ENCODE results near the gene PWP2.
"Not testable (repeated sequence)": the region's sequence is repeated elsewhere in the genome, so short reads cannot be mapped to it uniquely, and the experiment has no call there.

Gene PWP2

DNA sequence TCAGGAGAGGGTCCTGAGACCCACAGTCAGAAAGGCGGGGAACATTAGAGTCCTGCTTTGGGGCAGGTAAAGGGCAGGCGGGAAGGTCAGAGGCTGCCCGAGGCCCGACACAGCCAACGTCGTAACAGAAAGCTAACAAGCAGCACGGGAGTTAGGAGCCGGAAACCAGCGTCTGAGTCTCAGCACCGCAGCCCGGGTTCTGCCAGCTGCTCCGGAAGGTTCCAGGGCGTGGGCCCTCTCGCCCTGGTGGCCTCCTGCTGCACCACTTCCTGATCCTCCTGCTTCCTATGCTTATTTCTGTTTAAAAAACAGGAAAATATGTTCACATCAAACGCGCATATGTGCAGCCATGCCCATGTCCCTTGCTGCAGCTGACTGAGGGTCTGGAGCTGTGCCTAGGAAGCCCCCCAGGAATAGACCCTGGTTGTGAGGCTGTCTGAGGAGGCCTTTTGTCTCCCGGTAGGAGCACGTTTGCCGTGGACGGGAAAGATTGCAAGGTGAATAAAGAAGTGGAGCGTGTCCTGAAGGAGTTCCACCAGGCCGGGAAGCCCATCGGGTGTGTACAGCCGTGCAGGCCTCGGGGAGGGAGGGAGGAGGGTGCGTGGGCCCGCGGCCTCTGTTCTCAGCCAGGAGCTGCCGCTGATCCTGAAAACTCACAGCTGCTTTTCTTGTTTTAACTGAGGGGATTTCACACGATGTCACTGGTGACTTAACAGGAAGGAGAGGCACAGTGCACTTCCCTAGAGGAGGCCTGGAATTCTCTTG, 32.8 kb downstream of the PWP2 start:
- DNase-seq = peak in 2 of 4 experiments; percentile 3

DNA sequence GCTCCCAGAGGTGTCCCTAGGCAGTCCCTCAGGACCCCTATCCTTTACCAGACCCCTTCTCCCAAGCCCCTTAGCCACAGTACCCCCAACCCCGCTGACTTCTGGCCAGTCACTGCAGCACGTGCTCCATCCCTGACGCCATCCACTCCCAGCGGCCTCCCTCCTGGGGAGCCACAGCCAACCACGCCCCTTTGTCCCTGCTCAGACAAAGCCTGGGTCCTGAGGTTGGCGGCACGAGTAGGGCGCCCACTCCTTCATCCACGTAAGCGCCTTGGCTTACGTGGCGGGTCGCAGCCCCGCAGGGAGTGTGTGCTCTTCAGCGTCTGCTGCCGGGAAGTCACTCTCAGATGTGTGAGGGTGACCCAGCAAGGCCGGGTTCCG, 33.3 kb downstream of the PWP2 start:
- not testable (repeated sequence) for DNase-seq

DNA sequence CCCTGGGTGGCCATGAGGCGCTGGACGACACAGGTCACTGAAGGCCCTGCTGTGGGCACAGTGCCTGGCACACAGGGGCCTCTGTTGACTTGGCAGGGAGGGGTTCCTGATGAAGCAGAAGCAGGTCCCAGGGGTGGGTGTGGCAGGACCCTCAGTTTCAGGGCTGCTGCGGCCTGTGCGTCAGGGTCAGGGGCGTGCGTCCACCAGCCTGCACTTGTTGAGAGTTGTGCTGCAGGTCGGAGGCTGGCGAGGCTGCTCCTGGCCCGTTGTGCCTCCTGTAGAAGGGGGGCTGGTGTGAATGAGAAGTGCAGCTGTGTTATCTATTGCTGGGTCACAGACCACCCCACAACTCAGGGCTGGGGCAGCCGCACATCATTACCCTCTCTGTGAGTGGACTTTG, 35.3 kb downstream of the PWP2 start:
- not testable (repeated sequence) for DNase-seq

DNA sequence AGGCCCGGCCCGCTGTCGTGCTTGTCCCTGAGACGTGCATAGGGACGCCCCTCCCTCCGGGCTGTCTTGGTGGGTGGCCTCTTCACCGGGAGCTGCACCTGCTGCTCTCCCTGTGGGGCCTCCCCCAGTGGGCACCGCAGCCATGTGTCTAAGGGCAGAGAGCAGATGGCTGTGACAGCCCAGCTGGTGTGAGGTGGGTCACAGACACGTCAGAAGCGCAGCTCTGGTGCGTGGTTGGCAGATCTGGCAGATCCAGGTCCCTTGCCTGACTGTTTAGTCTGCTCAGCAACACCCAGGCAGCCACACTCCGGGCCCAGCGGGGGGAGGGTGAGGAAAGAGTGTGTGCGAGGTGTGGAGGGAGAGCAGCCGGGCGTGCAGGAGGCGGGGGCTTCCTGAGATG, 36.2 kb downstream of the PWP2 start:
- not testable (repeated sequence) for DNase-seq

DNA sequence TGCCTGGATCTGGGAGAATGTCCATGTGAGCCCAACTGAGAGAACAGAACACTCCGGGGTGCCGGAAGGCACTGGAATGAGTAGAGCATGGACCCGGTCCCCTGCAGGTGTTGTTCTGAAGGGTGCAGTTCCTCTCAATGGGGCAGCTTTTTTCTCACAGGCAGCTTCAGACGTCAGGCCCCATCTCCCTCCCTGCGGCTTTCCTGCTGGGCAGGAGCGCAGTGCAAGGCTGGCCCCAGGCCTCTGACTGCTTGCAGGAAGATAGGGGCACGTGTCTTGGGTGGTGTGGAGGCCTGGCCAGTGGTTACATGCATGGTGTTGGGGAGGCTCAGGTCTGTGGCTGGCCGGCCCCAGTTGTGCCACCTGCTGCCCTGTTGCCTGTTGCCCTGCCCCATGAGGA, 36.8 kb downstream of the PWP2 start:
- DNase-seq = peak in 1 of 4 experiments; percentile 2

DNA sequence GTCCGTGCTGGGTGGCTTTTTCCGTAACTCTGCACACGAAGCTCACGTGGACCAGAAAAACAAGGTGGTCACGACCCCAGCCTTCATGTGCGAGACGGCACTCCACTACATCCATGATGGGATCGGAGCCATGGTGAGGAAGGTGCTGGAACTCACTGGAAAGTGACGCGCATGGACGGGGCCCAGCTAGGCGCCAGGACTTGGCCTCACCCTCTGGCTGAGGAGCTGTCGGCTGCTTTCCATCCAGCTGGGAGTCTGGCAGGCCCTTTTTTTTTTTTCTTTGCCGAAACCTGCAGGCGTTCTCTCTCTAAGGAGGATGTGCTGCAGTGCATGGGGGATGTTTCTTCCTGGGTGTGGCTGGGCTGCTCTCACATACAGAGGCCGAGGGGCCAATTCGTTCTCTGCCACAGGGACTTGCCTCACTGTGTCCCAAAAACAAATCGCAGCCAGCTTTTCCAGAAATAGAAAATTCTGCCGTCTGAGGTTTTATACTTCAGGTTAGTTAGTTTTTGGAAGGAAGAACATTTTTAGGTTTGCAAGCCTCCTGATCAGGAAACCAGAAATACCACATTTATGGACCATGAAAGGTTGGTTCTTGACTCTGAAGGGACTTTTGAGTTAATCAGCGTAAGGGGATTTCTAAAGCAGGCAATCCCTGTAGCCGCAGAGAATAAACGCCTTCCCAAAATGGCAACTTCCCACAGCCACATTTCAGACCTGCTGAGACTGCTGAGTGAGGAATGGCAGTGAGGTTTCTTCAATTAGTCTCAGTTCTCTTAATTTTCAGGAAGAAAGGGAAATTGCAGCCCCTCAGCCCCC, 37.8 kb downstream of the PWP2 start:
- DNase-seq = not testable (repeated sequence)

DNA sequence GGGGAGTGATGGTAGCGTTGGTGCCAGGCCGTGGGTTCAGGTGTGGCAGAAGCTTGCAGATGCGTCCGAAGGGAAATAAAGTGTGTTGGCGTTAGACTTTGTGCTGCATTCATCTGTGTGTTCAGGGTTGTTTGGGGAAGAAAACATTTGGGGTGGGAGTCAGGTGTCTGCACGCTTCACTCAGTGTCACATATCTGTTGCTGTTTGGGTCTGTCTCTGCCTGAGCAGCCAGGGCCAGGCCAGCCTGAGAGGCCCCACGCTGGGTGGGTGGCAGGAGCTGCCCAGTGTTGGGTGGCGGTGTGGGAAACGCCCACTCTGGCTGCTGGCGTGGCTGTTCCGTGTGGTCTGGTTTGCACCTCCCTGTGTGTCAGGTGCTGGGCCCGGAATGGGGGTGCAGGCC, 38.4 kb downstream of the PWP2 start:
- DNase-seq = not testable (repeated sequence)

DNA sequence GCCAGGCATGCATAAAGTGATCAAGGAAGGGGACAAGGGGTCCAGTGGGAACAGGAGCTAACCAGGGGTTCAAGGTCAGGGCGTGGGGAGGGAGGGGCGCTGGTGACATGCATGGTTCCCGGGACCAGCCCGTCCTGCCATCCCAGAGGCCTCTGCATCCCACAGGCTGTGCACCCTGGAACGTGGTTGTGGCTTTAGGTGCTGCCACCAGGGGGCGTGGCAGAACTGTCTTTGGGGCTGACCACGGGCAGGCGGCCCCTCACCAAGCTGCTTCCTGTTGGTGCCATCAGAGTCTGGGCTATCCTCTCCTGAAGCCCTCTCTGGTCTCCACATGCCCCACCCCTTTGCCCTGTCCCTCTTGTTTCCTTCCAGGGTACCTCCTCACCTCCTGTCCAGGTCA, 39.9 kb downstream of the PWP2 start:
- DNase-seq = not testable (repeated sequence)

DNA sequence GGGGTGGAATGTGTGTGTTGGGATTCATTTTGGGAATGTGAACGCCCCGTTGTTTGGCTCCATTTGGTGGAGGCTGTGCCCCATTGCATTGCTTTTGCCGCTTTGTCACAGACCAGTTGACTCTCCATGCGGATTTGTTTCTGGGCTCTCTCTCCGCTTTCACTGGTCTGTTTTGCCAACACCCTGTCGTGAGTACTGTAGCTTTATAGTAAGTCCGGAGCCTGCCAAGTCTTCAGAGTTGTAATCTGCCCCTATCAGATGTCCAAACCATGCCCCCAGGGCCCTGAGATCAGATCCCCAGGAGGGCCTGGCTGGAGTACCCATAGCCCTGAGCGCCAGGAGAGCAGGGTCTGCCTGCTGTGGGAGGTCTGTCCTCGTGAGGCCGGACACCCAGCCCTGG, 43.1 kb downstream of the PWP2 start:
- DNase-seq = not testable (repeated sequence)

DNA sequence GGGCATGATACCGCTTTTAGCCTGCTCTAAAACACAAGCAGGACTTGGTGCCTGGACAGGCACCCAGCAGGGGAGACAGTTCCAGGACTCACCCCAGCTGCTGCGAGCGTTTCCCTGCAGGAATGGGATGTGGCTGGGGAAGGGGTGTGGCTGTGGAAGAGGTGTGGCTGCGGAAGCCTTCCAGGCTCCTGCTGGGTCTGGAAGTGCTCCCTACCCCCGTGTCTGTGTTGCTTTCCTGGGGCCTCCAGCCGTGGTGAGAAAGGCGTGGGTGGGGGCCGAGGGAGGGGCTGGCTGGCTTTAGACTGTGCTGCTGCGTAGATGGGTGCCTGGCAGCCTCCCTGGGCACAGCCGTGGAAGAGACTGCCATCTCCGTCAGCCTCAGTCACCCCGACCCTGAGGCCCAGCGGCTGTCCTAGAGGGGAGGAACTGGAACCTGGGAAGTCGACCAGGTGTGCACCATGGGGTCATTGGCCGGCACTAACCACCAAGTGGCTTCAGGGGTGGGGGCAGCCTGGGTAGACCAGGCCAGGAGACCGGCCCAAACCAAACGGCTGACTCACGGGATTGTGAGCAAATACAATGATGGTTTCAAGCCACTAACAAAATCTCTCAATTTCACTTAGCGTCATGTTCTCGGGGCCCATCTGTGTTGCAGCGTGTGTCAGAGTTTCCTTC, 46.2 kb downstream of the PWP2 start:
- peak in 2 of 4 experiments; percentile 2 to 24 for DNase-seq

DNA sequence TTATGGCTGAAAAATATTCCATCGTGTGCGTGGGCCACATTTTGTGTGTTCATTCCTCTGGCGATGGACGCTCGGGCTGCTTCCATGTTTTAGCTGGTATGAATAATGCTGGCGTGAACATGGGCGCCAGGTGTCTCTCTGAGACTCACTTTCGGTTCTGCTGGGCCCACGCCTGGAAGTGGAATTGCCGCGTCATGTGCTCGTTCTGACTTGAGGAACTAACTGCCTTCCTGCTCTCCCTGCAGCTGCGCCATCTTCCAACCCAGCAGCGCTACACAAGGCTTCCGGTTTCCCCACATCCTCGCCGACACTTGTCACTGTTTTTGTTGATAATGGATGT, 46.7 kb downstream of the PWP2 start:
- DNase-seq = not testable (repeated sequence)

DNA sequence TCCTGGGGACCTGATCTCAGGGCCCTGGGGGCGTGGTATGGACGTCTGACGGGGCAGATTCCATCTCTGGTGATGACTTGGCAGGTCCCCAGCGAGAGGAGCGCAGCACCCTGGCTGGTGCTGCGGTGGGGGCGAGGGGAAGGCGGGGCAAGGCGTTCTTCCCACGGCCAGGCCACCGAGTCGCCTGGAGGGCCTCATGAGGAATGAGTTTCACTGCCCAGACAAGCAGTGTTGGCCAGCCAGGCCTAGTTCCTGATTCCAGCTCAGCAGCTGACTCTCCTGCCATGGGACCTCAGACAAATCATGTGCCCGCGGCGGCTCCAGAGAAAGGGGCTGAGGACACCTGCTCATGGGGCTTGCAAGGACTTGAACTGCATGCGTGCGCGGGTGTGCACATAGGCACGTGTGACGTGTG, 47.6 kb downstream of the PWP2 start:
- not testable (repeated sequence) for DNase-seq

DNA sequence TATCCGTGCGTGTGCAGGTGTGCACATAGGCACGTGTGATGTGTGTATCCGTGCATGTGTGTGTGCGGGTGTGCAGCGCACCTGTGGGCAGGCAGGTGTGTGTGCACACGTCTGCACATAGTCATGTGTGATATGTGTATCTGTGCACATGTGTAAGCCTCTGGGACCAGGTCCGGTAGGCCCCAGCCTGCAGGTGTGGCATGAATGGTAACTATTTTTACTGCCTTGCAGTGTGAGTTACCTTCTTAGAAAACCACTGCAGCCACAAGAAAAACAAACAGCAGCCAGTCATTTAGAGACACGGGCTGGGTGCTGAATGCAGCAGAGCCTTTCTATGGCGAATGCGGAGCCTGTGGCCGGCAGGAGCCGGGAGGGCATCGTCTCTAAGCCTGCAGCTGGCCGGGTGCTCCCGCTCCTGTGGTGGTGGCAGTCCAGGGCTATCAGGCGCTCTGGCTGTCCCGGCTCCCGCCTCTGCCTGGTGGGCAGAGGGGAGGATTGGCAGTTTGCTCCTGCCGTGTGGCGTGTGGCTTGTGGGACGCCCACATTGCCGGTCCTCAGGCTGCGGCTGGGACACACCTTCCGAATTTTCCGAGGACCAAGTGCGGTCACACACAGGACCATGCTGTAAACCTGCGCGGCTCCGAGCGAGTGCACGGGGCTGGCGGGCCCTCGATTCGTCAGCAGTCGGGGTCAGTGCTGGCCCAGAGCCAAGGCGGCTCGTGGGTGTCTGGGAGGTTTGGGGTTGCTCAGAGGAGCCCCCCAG, 48.2 kb downstream of the PWP2 start:
- not testable (repeated sequence) for DNase-seq

DNA sequence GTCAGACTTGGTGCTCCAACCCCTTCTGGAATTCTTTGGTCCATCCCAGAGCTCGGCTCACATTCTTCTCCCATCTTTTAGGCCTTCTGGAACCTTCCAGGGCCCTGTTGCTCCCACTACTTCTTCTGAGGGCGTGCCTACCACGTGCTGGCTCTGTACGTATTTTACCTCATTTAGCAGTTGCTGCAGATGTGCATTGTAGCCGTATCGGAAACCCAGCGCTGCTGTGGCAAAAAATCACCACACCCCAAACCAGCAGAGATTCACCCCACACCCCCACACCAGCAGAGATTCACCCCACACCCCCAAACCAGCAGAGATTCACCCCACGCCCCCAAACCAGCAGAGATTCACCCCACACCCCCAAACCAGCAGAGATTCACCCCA, 48.8 kb downstream of the PWP2 start:
- DNase-seq = not testable (repeated sequence)

DNA sequence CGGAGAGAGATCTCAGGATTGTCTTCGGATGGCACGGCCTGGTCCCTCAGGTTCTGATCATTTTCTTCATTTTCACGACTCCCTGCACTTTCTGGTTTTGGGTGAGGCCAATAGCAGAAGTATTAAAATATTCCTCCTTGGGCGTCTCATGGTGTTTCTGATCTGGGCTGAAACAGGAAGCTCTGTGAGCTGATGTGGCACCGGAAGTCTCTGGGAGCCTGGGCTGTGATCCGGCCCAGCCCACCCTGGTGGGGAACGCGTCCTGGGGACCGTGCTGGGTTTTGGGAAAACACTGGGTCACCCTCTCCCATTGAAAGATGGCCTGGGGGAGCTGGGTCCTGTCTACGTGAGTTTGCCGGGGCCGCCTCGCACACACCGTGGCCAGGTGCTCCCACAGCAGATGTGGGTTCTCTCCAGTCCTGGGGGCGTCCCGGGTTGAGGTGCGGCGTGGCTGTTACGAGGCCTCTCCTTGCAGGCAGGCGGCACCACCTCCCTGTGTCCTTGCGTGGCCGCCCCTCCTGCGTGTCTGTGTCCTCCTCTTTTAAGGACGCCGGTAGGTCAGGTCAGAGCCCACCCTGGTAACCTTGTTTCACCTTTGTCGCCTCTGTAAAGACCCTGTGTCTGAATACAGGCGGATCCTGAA, 50.4 kb downstream of the PWP2 start:
- DNase-seq = not testable (repeated sequence)

DNA sequence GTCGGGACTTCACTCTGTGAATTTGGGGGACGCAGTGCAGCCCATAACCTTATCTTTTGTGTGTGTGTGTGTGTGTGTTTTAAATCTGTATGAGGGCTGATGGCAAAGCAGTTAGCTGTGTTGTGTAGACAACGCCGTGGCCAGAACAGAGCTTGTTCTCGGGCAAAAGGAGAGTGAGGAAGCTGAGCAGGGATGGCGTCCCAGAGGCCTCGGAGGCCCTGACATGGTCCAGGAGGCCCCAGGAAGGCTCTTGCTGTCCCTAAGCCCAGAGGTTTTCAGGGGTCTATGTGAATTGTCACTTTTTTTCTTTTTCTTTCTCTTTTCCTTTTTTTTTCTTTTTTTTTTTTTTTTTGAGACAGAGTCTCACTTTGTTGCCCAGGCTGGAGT, 50.9 kb downstream of the PWP2 start:
- DNase-seq = peak in 1 of 4 experiments; percentile 6

DNA sequence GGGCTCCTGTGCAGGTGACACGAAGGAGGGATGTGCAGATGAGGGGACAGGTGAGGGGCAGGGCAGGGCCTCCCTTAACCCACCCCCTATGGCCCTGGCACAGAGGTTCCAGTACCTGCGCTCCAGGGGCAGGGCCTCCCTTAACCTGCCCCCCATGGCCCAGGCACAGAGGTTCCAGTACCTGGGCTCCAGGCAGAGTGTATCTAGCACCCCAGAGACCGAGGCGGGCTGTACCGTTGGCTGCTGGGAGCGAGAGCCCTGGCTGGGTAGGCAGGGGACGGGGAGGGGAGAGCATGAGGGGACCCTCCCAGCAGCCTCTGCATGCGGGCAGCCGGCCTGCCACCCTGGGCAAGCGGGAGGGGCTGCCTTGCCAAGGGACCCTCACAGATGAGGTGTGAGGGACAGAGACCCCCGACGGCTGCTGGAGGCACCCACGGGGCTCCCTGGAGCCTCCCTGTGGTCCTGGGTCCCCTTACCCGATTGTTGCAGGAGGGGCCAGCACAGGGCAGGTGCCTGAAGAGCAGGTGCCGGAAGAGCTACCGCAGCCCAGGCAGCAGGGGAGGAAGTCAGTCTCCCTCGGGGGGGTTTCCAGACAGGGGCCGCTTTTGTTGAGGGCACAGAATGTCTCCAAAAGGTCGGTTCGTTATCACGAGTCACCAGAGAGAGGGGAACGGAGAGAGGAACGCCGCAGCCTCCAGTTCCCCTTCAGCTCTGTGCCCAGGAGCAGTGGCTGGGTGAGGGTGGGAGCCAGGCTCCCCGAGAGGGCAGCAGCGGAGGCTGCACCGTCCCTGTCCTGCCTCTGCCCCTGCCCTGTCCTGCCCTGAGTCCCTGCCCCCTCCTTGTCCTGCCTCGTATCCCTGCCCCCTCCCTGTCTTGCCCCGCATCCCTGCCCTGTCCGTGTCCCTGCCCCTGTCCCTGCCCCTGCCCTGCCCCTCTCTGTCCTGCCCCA, 52.4 kb downstream of the PWP2 start:
- DNase-seq = not testable (repeated sequence)

DNA sequence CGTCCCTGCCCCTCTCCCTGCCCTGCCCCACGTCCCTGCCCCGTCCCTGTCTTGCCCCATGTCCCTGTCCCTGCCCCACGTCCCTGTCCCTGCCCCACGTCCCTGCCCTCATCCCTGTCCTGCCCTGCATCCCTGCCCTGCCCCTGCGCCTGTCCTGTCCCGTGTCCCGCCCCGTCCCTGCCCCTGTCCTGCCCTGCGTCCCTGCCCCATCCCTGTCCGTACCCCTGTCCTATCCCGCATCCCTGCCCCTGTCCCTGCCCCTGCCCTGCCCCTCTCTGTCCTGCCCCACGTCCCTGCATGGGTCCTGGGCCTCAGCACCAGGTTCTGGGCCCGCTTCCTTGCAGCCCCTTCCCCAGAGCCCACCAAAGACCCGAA, 53.1 kb downstream of the PWP2 start:
- not testable (repeated sequence) for DNase-seq

DNA sequence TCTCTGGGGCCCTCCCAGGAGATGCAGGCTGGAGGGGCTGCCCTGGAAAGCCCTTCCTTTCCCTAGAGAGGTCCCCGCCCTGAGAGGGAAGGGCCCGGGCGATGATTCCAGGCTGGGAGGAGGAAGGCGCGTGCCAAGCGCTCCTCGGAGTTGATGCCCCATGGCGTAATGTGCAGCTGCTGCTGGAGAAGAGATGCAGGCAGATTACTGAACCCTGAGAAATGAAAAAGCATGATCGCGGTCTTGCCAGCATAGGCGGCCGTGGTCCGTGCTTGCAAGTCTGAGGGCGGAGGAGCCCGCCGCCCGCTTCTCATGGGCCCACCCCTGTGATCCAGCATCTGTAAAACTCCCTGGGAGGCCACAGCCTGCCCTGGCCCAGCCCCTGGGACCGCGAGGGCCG, 53.6 kb downstream of the PWP2 start:
- DNase-seq = not testable (repeated sequence)

DNA sequence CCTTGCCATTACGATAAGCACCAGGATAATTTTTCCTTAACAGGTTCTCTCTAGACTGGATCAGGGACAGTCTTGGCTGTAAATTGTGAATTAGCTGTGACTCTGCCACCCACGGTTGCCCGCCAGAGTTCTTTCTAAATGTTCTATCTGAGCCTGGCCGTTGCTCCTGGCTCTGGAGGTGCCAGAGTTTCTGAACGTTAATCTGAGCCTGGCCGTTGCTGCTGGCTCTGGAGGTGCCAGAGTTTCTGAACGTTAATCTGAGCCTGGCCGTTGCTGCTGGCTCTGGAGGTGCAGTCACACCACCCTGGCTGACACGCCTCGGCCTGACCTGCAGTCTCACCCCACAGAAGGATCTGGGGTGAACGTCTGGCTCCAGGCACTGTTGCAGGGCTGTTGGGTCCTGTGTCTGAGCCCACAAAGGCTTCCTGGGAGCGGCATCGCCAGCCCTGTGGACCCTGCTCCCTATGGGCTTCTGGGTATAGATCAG, 56.0 kb downstream of the PWP2 start:
- not testable (repeated sequence) for DNase-seq

DNA sequence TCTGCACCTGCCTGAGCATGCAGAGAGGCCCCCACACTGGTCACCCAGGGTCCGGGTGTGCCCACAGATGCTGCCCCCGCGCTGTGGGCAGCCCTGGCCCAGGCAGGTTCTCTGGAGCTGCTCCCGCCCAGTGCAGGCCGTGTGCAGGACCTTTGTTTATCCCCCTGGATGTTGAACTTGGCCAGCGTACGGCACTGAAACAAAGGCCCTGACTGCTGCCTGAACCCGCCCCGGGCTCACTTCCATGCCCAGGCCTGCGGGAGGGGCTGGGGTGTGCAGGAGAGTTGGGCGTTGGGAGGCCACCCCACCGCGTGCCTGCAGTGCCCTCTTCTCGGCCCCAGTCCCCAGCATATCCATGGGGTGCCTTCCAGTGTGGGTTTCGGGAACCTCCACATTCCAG, 58.7 kb downstream of the PWP2 start:
- DNase-seq = not testable (repeated sequence)

Data from suppressor macrophage (primary cell).